GM21723 (cell line): Measurements from ENCODE around the gene TRIM59.
"Not testable (repeated sequence)": the region's sequence is repeated elsewhere in the genome, so short reads cannot be mapped to it uniquely, and the experiment has no call there.

Experiments
- ATAC-seq: cut with Tn5 transposase; IDR thresholded peaks from one replicate; pipeline ENCODE4 v1.9.1; 2021; ENCODE audit warnings: mild to moderate bottlenecking, moderate library complexity; ENCODE audit not compliant: unreplicated experiment

Gene TRIM59

GRCh38 chr3:160458151-160458550, 8.6 kb upstream of the TRIM59 start:
- ATAC-seq = no peak

- no peak for ATAC-seq
These were observed 6.3 kb upstream of the TRIM59 start for GRCh38 chr3:160455846-160456245.

GRCh38 chr3:160454995-160455394, 5.4 kb upstream of the TRIM59 start:
- ATAC-seq = no peak

GRCh38 chr3:160452251-160452650, 2.7 kb upstream of the TRIM59 start:
- ATAC-seq = not testable (repeated sequence)

GRCh38 chr3:160451602-160452001, 2.0 kb upstream of the TRIM59 start:
- ATAC-seq = no peak

- ATAC-seq = no peak
These were observed 1.3 kb upstream of the TRIM59 start for GRCh38 chr3:160450846-160451245.

GRCh38 chr3:160448845-160449635, 546 bp downstream of the TRIM59 start:
- ATAC-seq = peak; percentile 49

GRCh38 chr3:160447544-160447943, 2.0 kb downstream of the TRIM59 start:
- no peak for ATAC-seq

GRCh38 chr3:160446522-160447056, 3.0 kb downstream of the TRIM59 start:
- no peak for ATAC-seq

GRCh38 chr3:160445854-160446253, 3.7 kb downstream of the TRIM59 start:
- ATAC-seq = no peak

GRCh38 chr3:160444411-160444810, 5.2 kb downstream of the TRIM59 start:
- no peak for ATAC-seq

- no peak for ATAC-seq
These were observed 8.9 kb downstream of the TRIM59 start for GRCh38 chr3:160440687-160441086.

- no peak for ATAC-seq
These were observed 12.5 kb downstream of the TRIM59 start for GRCh38 chr3:160437083-160437455.

- ATAC-seq = no peak
These were observed 13.8 kb downstream of the TRIM59 start for GRCh38 chr3:160435747-160436146.

- ATAC-seq = no peak
These were observed 14.5 kb downstream of the TRIM59 start for GRCh38 chr3:160435095-160435494.

GRCh38 chr3:160434071-160434470, 15.5 kb downstream of the TRIM59 start:
- ATAC-seq = no peak

- no peak for ATAC-seq
These were observed 21.7 kb downstream of the TRIM59 start for GRCh38 chr3:160427832-160428424.

GRCh38 chr3:160417311-160417710, 32.3 kb downstream of the TRIM59 start:
- no peak for ATAC-seq

GRCh38 chr3:160413613-160414248, 35.9 kb downstream of the TRIM59 start:
- peak; percentile 94 for ATAC-seq

- ATAC-seq = no peak
These were observed 37.1 kb downstream of the TRIM59 start for GRCh38 chr3:160412477-160412876.

- no peak for ATAC-seq
These were observed 39.6 kb downstream of the TRIM59 start for GRCh38 chr3:160409812-160410610.
